NCI-H2227 (cell line): ENCODE measurements around the gene PLB1.

ENCODE experiments used
- DNase-seq: peaks from one replicate; lab custom pipeline; 2025; ENCODE audit not compliant: unreplicated experiment; lab: John Stamatoyannopoulos, UW

PLB1 gene

GRCh38 chr2:28608500-28609424, 112.9 kb downstream of the PLB1 start:
- no peak for DNase-seq

GRCh38 chr2:28610583-28611201, 114.8 kb downstream of the PLB1 start:
- no peak for DNase-seq

DNA sequence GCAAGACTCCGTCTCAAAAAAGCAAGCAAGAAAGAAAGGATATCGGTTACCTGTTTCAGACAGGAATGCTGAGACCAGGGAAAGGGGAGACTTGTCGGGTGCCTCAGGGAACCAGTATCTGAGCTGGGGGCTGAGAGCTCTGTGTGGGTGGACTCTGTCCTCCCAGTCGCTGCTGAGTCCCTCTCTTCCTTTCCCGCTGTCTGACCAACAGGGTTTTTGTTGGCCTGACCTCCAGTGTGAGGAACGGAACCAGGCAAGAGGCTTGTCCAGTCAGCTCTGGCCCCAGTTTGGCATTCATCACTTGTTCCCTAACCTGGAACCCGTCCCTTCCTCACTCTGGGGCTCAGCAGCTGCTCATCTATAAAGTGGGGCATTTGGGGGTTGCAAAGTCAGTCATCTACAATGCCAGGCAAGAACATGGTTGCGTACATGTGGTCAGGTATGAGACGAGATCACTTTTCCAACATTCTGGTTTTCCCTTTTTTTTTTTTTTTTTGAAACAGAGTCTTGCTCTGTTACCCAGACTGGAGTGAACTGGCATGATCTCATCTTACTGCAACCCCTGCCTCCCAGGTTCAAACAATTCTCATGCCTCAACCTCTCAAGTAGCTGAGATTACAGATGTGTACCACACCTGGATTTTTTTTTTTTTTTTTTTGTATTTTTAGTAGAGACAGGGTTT, 116.4 kb downstream of the PLB1 start:
- no peak for DNase-seq

GRCh38 chr2:28613186-28613585, 117.3 kb downstream of the PLB1 start:
- DNase-seq = no peak

GRCh38 chr2:28613633-28614501, 118.0 kb downstream of the PLB1 start:
- peak; percentile 44 for DNase-seq

DNA sequence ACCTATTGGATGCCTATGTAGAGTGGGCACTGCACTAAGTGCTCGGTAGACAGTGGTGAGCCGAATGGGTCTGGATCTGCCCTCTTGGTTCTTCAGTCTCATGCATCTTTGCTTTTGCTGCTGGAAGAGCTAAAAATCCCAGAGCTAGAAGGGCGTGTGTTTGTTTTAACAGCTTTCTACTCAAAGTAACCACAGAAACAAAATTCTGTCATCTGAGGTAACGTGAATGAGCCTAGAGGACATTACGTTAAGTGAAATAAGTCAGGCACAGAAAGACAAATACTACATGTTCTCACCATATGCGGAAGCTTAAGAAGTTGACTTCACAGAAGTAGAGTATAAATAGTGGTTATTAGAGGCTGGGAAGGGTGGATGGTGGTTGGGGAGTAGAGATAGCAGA, 119.8 kb downstream of the PLB1 start:
- DNase-seq = no peak

- DNase-seq = no peak
These were observed 120.6 kb downstream of the PLB1 start for GRCh38 chr2:28616396-28616999.

DNA sequence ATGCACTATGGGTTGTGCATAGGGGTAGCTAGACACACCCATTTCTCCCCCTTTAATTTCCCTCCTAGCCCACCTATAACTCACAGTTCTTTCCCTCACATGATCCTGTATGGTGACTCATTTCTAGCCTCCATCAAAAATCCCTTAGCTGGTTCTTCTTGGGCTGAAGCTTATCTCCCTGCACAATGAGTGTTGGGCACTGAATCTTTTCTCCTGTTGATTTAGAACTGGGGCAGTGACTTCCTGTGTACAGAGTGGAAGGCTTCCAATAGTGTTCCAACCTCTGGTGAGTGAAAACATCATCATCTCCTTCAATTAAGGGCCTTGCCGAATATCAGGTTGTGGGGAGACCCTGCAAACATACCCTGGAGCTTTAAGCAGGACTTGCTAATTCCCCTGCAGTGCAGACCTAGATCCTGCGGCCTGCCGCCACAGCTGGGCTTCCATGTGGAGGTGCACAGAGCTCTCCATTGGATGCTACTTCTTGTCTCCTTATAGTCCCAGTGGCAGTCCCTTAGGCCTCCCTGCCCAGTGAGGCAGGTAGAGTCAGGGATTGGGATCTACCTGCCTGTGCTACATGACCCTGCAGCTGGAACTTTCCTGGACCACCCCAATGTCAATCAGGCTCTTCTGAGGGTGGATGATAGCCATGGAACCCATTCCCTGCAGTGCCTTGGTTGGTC, 121.8 kb downstream of the PLB1 start:
- no peak for DNase-seq

DNA sequence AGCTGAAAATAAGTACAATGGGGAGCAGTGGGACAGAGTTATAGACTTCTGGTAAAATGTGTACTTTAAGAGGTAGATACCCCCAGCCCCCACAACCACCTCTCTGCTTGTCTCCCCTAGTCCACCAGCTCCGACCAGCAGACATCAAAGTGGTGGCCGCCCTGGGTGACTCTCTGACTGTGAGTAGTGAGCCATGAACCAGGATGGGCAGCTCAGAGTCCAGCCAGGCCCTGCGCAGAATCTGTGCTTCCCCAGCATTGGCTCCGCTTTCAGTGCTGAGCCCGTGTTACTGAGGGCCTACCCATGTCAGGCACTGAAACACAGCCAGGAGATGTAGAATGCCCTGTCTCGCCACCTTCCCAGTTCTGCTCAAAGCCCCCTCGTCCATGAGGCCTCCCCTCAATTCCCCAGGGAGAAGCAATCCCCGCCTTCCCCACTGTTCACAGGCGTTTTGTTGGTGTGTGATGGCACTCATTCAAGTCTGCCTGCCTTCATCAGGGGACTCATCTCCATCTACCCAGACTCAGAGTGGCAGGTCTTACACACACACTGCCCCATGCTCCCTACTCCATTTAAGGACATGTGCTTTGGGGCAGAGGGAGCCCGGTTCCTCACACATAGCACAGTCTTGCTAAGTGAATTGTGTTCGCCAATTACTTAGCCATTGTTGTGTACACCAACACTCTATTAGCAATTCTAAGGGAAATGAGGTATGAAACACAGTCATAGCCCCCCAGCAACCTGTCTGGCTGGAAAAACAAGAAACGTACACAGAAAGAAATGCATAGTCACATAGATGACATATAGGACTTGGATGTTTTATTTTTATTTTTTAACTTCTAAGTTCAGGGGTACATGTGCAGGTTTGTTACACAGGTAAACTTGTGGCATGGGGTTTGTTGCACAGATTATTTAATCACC, 122.6 kb downstream of the PLB1 start:
- DNase-seq = no peak

- DNase-seq = no peak
These were observed 123.6 kb downstream of the PLB1 start for GRCh38 chr2:28619213-28620196.

- DNase-seq = no peak
These were observed 124.5 kb downstream of the PLB1 start for GRCh38 chr2:28620291-28620793.

DNA sequence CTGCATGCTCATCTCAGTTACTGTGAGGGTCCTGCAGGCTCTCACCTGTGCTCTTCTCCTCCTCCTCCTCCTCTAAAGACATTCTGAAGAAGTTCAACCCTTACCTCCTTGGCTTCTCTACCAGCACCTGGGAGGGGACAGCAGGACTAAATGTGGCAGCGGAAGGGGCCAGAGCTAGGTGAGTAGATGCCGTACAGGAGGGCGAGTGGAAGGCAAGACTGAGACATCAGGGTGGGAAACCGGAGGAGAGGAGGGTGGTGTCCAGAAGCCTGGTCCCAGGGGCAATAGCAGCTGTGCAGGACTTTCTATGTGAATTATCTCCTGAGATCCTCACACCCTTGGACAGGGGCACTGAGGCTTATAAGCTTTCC, 124.9 kb downstream of the PLB1 start:
- no peak for DNase-seq

DNA sequence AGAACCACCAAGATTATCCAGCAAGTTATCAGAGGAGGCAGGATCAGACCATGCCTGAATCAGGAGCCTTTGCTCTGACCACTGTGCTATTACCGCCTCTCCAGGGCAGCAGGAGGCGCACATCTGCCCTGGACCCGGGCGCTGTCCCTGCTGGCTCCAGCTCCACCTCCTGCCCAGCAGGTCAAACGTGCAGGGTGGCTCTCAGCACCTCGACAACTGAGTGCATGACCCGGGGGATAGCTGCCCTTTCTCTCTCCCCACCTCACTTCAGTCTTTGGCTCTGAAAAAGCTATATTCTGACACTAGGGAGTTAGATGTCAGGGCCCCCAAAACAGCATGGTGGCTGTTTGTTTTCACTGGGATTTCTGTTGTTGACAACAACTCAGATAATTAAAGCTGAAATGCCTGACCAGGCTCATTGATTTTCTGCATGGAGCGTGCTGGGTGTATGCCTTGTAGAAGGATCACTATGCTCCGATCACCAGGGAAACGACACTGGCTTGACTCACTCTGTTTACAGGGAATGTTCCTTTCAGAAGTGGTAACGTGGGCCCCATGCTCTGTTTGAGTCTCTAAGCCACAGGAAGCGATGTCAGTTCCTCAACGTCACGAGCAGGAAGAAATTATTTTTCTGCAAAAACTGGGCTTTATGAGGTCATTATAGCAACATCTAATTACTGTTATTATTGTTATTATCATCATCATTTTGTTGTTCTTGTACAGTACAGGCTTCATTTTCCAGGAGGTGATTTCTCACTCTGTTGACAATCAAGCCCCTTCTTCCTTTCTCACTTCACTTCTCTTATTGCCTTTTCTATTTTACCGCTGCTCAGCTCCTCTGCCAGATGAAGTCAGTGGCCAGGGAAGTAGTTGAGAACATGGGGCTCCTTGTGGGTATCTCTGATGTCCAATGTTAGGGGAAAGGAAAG, 125.6 kb downstream of the PLB1 start:
- peak; percentile 65 for DNase-seq

- DNase-seq = no peak
These were observed 126.2 kb downstream of the PLB1 start for GRCh38 chr2:28622101-28622499.

GRCh38 chr2:28623582-28624405, 127.9 kb downstream of the PLB1 start:
- no peak for DNase-seq

DNA sequence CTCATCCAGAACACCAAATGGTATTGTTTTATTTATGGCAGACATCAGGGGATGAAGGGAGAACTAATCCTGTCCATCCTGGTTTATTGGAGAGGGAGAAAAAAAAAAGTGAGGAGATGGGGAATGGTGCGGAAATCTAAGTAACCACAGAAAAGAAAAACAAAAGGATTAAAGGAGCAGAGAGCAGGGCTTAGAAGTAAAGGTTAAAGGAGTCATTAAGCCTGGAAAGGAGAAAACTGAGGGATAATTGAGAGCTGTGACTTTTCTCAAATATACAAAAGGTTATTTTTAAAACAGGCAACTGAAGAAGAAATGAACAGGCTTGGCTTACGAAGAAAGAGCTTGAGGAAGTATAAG, 128.6 kb downstream of the PLB1 start:
- no peak for DNase-seq
